HG03280 (cell line): ENCODE measurements around the gene SYT7.
"Not testable (repeated sequence)": the region's sequence is repeated elsewhere in the genome, so short reads cannot be mapped to it uniquely, and the experiment has no call there.

ENCODE experiments used
- ATAC-seq: cut with Tn5 transposase; IDR thresholded peaks from one replicate; pipeline ENCODE4 v1.9.1; 2021; ENCODE audit warnings: mild to moderate bottlenecking, moderate library complexity; ENCODE audit not compliant: unreplicated experiment

SYT7 gene

DNA sequence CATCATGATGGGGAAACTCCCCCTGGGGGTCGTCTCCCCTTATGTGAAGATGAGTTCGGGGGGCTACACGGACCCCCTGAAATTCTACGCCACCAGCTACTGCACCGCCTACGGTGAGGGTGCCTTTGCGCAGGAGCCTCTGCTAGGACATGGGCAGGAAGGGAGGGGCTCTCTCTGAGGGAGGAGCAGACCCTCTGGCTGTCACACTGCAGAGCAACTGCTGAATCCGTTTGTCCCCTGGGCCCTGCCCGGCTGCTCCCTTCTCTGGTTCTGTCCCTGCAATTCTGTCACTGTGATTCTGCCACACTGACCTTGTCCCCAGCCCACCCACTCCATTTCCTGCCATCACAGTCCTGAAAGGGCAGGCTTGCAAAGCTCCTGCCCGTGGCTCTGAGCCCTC, 99.1 kb downstream of the SYT7 start:
- no peak for ATAC-seq

DNA sequence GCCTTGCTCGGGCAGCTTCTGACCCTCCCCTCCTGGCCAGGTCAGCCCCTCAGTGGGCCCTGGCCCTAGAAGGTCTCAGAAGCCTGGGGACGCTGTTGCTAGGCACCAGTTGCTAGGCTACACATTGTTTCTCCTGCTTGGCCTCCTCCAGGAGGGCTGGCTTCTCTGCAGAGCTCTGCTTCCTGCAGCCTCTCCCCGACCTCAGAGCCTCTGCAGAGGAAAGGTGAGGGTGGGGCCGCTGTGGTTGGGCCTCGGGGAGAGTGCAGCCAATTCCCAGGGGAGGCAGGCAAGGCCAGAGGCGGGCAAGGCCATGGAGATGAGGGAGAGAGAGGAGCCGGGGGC, 99.9 kb downstream of the SYT7 start:
- no peak for ATAC-seq

DNA sequence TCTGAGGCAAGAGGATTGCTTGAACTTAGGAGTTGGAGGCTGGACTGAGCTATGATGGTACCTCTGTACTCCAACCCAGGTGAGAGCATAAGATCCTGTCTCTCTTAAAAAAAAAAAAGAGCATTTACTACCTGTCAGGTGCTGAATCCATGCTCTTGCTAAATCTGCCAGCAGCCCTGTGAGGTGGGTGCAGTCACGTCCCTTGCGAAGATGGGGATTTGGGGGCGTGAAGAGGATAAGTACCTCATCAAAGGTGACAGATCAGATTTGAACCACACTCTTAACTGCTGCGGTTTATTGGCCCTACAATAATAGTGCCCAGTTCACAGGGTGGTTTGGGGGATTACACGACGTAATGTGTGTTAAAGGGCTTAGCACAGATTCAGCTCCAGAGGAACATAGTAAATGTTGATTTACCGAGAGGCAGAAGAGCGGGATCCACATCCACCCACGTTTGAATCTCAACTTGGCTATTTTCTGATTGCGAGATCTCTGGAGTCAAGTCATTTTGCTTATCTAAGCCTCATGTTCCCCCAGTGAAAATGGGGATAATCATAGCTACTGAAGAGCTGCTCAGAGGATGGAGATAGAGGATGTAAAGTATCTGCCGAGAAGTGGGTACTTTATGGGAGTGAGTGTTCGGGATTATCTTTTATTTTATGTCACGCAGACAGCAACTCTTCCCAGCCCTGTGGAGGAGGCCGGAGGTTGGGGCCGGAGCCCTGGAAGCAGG, 100.4 kb downstream of the SYT7 start:
- no peak for ATAC-seq

GRCh38 chr11:61479360-61480058, 101.4 kb downstream of the SYT7 start:
- ATAC-seq, result not testable (repeated sequence)

DNA sequence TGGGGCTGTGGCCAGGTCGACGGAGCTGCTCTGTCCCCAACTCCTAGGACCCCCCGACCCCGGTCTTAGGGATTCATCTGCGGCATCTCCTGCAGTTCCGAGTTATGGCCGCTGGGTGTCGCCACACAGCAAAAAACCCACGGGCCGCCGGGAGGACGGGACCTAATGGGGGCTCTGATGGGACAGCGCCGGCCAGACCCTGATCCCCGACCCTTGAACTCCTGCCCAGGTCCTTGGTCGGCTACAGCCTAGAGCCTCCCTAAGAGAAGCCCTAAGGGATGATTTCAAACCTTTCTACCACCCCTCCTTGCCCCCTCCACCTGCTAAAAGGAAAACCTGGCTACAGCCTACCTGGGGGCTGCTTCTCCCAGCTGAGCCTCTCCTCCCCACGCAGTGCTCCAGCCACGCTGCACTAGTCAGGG, 103.1 kb downstream of the SYT7 start:
- ATAC-seq, result no peak

- no peak for ATAC-seq
Measured at GRCh38 chr11:61477126-61477525, 103.8 kb downstream of the SYT7 start.

- no peak for ATAC-seq
Measured at GRCh38 chr11:61476371-61476770, 104.5 kb downstream of the SYT7 start.

DNA sequence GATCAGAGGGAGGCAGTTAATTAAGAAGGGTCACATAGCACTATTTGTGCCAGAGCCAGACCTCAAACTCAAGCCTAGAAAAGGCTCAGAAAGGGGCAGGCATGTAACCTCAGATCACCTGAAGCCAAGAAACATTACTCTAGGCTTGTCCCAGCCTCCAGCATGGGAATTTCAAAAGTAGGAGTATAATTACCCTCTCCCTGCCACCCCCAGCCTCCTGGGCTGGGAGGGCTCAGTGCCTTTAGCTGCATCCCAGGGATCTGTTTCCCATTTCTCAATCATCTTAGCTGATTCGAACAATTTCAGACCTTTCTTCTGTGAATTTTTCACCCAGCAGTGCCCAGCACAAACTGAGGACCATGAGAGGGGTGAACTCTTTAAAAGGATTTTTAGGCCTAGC, 105.4 kb downstream of the SYT7 start:
- ATAC-seq, result no peak

DNA sequence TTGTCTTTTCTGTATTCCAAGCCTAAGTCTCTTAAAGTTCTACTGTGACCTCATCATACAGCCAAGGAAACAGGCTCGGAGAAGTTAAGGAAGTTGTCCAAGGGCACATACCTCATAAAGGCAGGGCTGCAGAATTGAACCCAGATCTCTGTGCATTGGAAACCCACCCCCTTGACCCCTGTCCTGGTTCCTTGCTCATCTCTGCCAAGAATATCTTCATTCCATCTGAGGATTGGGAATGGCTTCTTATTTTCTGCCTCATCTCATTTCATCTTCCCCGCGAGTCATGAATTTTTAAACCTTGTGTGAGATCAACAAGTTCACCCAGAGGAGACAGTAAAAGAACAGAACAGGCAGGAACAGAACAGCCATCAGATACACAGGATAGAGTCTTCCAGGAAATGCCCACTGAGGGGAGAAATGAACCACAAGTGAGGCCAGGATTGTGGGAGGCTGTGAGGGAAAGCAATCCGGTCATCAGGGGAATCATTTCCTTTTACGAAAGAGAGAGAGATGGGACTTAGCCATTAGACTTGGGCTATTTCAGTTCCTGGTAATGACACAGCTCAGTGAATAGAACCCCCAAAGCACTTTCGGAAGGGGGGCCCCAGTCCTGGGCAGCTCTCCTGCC, 106.7 kb downstream of the SYT7 start:
- ATAC-seq, result no peak

DNA sequence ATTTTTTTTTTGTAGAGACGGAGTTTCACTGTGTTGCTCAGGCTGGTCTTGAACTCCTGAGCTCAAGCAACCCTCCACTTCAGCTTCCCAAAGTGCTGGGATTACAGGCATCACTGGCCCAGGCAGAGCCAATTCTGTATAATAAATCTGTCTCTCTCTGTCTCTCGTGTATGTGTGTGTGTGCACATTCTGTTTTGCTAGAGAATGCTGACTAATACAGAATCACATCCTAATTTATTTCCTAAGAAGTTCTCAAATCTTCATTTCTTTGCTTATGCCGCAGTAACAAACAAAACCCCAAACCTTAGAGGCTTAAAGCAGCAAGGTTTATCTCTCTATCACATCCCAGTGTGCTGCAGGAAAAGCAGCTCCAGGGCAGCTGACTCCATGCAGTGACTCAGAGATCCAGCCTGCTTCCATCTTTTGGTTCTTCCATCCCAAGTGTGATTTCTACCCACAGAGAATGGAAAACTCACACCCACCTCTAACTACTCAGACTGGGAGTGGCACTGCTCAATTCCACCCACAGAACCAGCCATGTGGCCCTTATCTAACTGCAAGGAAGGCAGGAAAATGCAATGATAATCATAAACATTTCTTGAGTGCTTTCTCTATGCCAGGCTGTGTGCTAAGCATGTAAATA, 107.4 kb downstream of the SYT7 start:
- no peak for ATAC-seq

- ATAC-seq, result no peak
Measured at GRCh38 chr11:61472868-61473267, 108.0 kb downstream of the SYT7 start.

DNA sequence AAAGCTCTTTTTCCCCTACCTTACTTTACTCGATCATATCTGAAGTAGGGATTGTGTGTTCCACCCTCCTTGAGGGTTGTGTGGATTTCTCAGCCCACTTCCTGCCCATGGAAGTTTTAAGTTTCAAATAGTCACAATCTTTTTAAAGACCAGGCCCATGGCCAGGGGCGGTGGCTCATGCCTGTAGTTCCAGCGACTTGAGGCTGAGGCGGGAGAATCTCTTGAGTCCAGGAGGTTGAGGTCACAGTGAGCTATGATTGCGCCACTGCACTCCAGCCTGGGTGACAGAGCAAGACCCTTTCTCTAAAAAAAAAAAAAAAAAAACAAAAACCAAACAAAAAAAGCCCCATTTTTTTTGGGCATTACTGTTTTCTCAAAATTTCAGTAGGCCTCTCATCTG, 108.6 kb downstream of the SYT7 start:
- no peak for ATAC-seq

DNA sequence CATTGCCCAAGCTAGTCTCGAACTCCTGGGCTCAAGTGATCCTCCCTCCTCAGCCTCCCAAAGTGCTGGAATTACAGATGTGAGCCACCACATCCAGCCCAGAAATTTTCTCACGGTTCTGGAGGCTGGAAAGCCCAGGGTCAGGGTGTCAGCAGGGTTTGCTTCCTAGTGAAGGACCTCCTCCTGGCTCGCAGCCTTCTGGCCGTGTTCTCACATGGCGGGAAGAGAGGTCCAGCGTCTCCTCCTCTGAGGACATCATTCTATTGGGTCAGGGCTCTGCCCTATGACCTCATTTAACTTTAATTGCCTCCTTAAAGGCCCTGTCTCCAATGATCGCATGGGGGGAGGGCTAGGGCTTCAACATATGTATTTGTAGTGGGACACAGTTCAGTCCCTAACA, 112.9 kb downstream of the SYT7 start:
- no peak for ATAC-seq

GRCh38 chr11:61467602-61468001, 113.3 kb downstream of the SYT7 start:
- ATAC-seq, result not testable (repeated sequence)
